H1 (cell line): ENCODE results near the gene R3HDML. TPM values are rescaled to one million over a fixed set of nuclear protein-coding genes. Genes with fewer than 3 reads are reported as not detected.

Experiments used
- CTCF ChIA-PET: fragments of 300-600 bp; sonication (Branson Sonifier 250); formaldehyde crosslinking; loops from one replicate; lab custom pipeline; 2021; ENCODE audit not compliant: partially characterized antibody; lab: Charles Lee
- POLR2A ChIA-PET: fragments of 300-600 bp; sonication (Branson Sonifier 250); formaldehyde crosslinking; loops from one replicate; lab custom pipeline; 2021; ENCODE audit warnings: inconsistent platforms; ENCODE audit not compliant: partially characterized antibody; lab: Charles Lee
- DNase-seq, 2 experiments: peaks; one replicate each; pipeline versions ENCODE4 v3.0.0 to v3.0.0-alpha.2; 2010 to 2022; ENCODE audit warnings: low spot score in 2 of 2, low read depth in 1 of 2, mixed read lengths in 1 of 2
- FAIRE-seq: peaks from 2 replicates; lab custom pipeline; 2011; peaks lifted over from hg19 to GRCh38; lab: Jason Lieb, UNC
- H2AFZ ChIP-seq: 2 replicates; pipeline ENCODE4 v1.8.1; 2012; ENCODE audit warnings: low read length, inconsistent platforms
- H2AK5ac ChIP-seq: 2 replicates; pipeline ENCODE4 v1.6.1; 2013; ENCODE audit warnings: low read depth, low read length
- H2BK120ac ChIP-seq: replicated peaks from 2 replicates; pipeline ENCODE3; 2013; ENCODE audit warnings: low read depth, low read length, inconsistent platforms
- H2BK12ac ChIP-seq: 2 replicates; pipeline ENCODE4 v1.6.1; 2013; ENCODE audit warnings: low read depth, low read length
- H2BK15ac ChIP-seq: 2 replicates; pipeline ENCODE4 v1.6.1; 2013; ENCODE audit warnings: low read length
- H2BK20ac ChIP-seq: 2 replicates; pipeline ENCODE4 v1.6.1; 2013; ENCODE audit warnings: low read length
- H2BK5ac ChIP-seq: 2 replicates; pipeline ENCODE4 v1.6.1; 2013; ENCODE audit warnings: low read depth, low read length
- H3K14ac ChIP-seq: 2 replicates; pipeline ENCODE4 v1.6.1; 2013; ENCODE audit warnings: inconsistent platforms; ENCODE audit not compliant: insufficient read length
- H3K18ac ChIP-seq: 2 replicates; pipeline ENCODE4 v1.6.1; 2013; ENCODE audit warnings: low read length; ENCODE audit errors: extremely low read depth
- H3K23ac ChIP-seq: 2 replicates; pipeline ENCODE4 v1.6.1; 2013; ENCODE audit warnings: inconsistent platforms; ENCODE audit not compliant: insufficient read length
- H3K23me2 ChIP-seq: 2 replicates; pipeline ENCODE4 v1.6.1; 2013; ENCODE audit warnings: low read depth, low read length
- H3K27ac ChIP-seq: 2 replicates; pipeline ENCODE4 v1.6.1; 2011; ENCODE audit warnings: low read depth, low read length, inconsistent platforms
- H3K27me3 ChIP-seq, 4 experiments: replicated peaks in 1 of 4; 1 replicate in 1 of 4; 2 replicates in 3 of 4; pipeline versions ENCODE4 v1.6.1 to v1.8.1; 2011 to 2013; ENCODE audit warnings: low read length in 3 of 4, mild to moderate bottlenecking in 3 of 4, inconsistent platforms in 2 of 4, mixed read lengths in 2 of 4, moderate library complexity in 1 of 4; ENCODE audit not compliant: control insufficient read depth in 3 of 4, insufficient read depth in 3 of 4; ENCODE audit errors: extremely low read depth in 1 of 4
- H3K36me3 ChIP-seq, 4 experiments: 2 replicates each; pipeline versions ENCODE4 v1.6.1 to v1.8.1; 2011 to 2013; ENCODE audit warnings: mild to moderate bottlenecking in 4 of 4, low read length in 3 of 4, moderate library complexity in 2 of 4, control low read depth in 1 of 4, inconsistent platforms in 1 of 4; ENCODE audit not compliant: insufficient read depth in 4 of 4, control insufficient read depth in 2 of 4
- H3K4ac ChIP-seq: replicated peaks from 2 replicates; pipeline ENCODE3; 2013; ENCODE audit warnings: low read length, low read depth, mixed read lengths, inconsistent platforms; ENCODE audit not compliant: insufficient read length
- H3K4me1 ChIP-seq, 4 experiments: replicated peaks in 1 of 4; 1 replicate in 1 of 4; 2 replicates in 3 of 4; pipeline versions ENCODE4 v1.6.1 to v1.8.1; 2011 to 2013; ENCODE audit warnings: low read length in 3 of 4, inconsistent platforms in 2 of 4, mixed read lengths in 1 of 4; ENCODE audit not compliant: insufficient read depth in 4 of 4, control insufficient read depth in 3 of 4
- H3K4me2 ChIP-seq, 2 experiments: 2 replicates each; pipeline versions ENCODE4 v1.6.1 to v1.8.1; 2011 to 2013; ENCODE audit warnings: low read depth in 2 of 2, low read length in 2 of 2, control low read depth in 1 of 2, inconsistent platforms in 1 of 2, mild to moderate bottlenecking in 1 of 2; ENCODE audit not compliant: insufficient read depth in 1 of 2
- H3K4me3 ChIP-seq, 4 experiments: fragments of 200-600, 300-600 bp in 1 of 4; sonication (generic), shearing (Covaris generic), sonication (Bioruptor Twin) in 1 of 4; 2 replicates each; pipeline versions ENCODE4 v1.5.1 to v1.8.1; 2011 to 2016; ENCODE audit warnings: low read length in 4 of 4, low read depth in 3 of 4, control low read depth in 2 of 4, inconsistent platforms in 2 of 4, mild to moderate bottlenecking in 2 of 4, mixed read lengths in 1 of 4, moderate library complexity in 1 of 4; ENCODE audit not compliant: insufficient read depth in 2 of 4; ENCODE audit errors: extremely low read depth in 1 of 4
- H3K56ac ChIP-seq: replicated peaks from 2 replicates; pipeline ENCODE3; 2013; ENCODE audit warnings: low read depth, mild to moderate bottlenecking, mixed read lengths, low read length, inconsistent platforms; ENCODE audit not compliant: insufficient read length
- H3K79me1 ChIP-seq: 2 replicates; pipeline ENCODE4 v1.6.1; 2013; ENCODE audit warnings: low read depth, low read length, control low read depth
- H3K79me2 ChIP-seq, 2 experiments: 2 replicates each; pipeline versions ENCODE4 v1.6.1 to v1.8.1; 2012 to 2013; ENCODE audit warnings: low read length in 2 of 2, mild to moderate bottlenecking in 2 of 2, inconsistent platforms in 1 of 2; ENCODE audit not compliant: insufficient read depth in 2 of 2, control insufficient read depth in 1 of 2
- H3K9ac ChIP-seq, 4 experiments: replicated peaks in 1 of 4; 1 replicate in 1 of 4; 2 replicates in 3 of 4; pipeline versions ENCODE4 v1.6.1 to v1.8.1; 2011 to 2013; ENCODE audit warnings: low read depth in 3 of 4, low read length in 3 of 4, control low read depth in 2 of 4, mild to moderate bottlenecking in 2 of 4, moderate library complexity in 2 of 4, inconsistent platforms in 1 of 4; ENCODE audit errors: extremely low read depth in 1 of 4
- H3K9me3 ChIP-seq, 2 experiments: 2 replicates each; pipeline versions ENCODE4 v1.6.1 to v1.8.1; 2012 to 2013; ENCODE audit warnings: mild to moderate bottlenecking in 2 of 2, moderate library complexity in 2 of 2, control low read depth in 1 of 2, inconsistent platforms in 1 of 2, low read depth in 1 of 2, low read length in 1 of 2, mixed read lengths in 1 of 2; ENCODE audit not compliant: insufficient read depth in 2 of 2
- H4K20me1 ChIP-seq, 2 experiments: replicated peaks in 1 of 2; 2 replicates each; pipeline versions ENCODE3 to v1.8.1; 2011 to 2013; ENCODE audit warnings: inconsistent platforms in 2 of 2, low read length in 2 of 2, mild to moderate bottlenecking in 1 of 2; ENCODE audit not compliant: insufficient read depth in 2 of 2, control insufficient read depth in 1 of 2
- H4K5ac ChIP-seq: 2 replicates; pipeline ENCODE4 v1.6.1; 2013; ENCODE audit warnings: low read length, low read depth, mixed read lengths, inconsistent platforms; ENCODE audit not compliant: insufficient read length
- H4K8ac ChIP-seq: 2 replicates; pipeline ENCODE4 v1.8.0; 2013; ENCODE audit warnings: mild to moderate bottlenecking, moderate library complexity, low read length, inconsistent platforms; ENCODE audit not compliant: insufficient read depth; ENCODE audit errors: extremely low read depth
- H4K91ac ChIP-seq: replicated peaks from 2 replicates; pipeline ENCODE3; 2013; ENCODE audit warnings: low read length, mixed read lengths, inconsistent platforms; ENCODE audit not compliant: insufficient read length
- ASH2L ChIP-seq: fragments of 200-600, 300-600 bp; sonication (generic); IDR thresholded peaks from one replicate; pipeline ENCODE4 v1.7.1; 2017; ENCODE audit warnings: low read length
- BACH1 ChIP-seq: IDR thresholded peaks from 2 replicates; pipeline ENCODE4 v1.6.1; 2012; ENCODE audit warnings: low read length, improper control_type of control experiment
- CBX5 ChIP-seq: fragments of 300-800, 300-1000 bp; sonication (generic); IDR thresholded peaks from 2 replicates; pipeline ENCODE4 v1.7.1; 2016; ENCODE audit warnings: antibody characterized with exemption, low read length, low read depth
- CBX8 ChIP-seq: fragments of 300-800, 300-1000 bp; sonication (generic); IDR thresholded peaks from 2 replicates; pipeline ENCODE4 v1.7.1; 2016; ENCODE audit warnings: low read depth, low read length, borderline replicate concordance
- GABPA ChIP-seq: IDR thresholded peaks from 2 replicates; pipeline ENCODE4 v1.6.1; 2011; ENCODE audit warnings: mild to moderate bottlenecking, low read length, moderate library complexity, borderline replicate concordance; ENCODE audit not compliant: insufficient read depth
- HDAC2 ChIP-seq, 2 experiments: fragments of 300-600 bp in 1 of 2; sonication (generic) in 1 of 2; IDR thresholded peaks; 2 replicates each; pipeline ENCODE4 v1.6.1; 2011 to 2012; ENCODE audit warnings: low read depth in 2 of 2, low read length in 2 of 2, mild to moderate bottlenecking in 2 of 2, moderate library complexity in 2 of 2, borderline replicate concordance in 1 of 2, inconsistent platforms in 1 of 2
- NRF1 ChIP-seq: IDR thresholded peaks from 2 replicates; pipeline ENCODE4 v1.6.1; 2011; ENCODE audit warnings: mild to moderate bottlenecking, low read depth, low read length, improper control_type of control experiment
- PHF8 ChIP-seq: fragments of 200-600 bp; sonication (generic); conservative IDR thresholded peaks from 2 replicates; pipeline ENCODE4 v1.7.1; 2012; ENCODE audit warnings: low read depth, mild to moderate bottlenecking, inconsistent platforms, low read length, moderate library complexity
- POLR2AphosphoS5 ChIP-seq: IDR thresholded peaks from 2 replicates; pipeline ENCODE4 v1.6.1; 2011; ENCODE audit warnings: low read depth, low read length
- SAP30 ChIP-seq: fragments of 300-600 bp; sonication (generic); IDR thresholded peaks from 2 replicates; pipeline ENCODE4 v1.7.1; 2012; ENCODE audit warnings: low read length, moderate library complexity, mild to moderate bottlenecking, inconsistent platforms; ENCODE audit not compliant: insufficient read depth, insufficient replicate concordance
- WGBS, 2 experiments: shearing (Covaris generic) in 1 of 2; methylation state at CpG; one replicate each; pipeline versions ENCODE4 v1.1.6 to v1.1.7; 2013 to 2015; ENCODE audit warnings: low lambda C conversion rate in 2 of 2, mixed read lengths in 2 of 2, inconsistent platforms in 1 of 2, low coverage in 1 of 2, missing lambda C conversion rate in 1 of 2; ENCODE audit not compliant: insufficient replicate concordance in 2 of 2, insufficient coverage in 1 of 2, insufficient read length in 1 of 2; ENCODE audit errors: extremely low coverage in 1 of 2, missing lambda C conversion rate in 1 of 2; 5-methylcytosine and 5-hydroxymethylcytosine counted together
- polyA plus RNA-seq, 7 experiments: library from polyadenylated mRNA; depleted of rRNA in 3 of 7; stranded (reverse) in 5 of 7; unstranded in 2 of 7; fragments of >200 nt in 5 of 7; fragments of 200-250 nt in 2 of 7; gene quantifications; 1 replicate in 5 of 7; 2 replicates in 1 of 7; 4 replicates in 1 of 7; pipeline versions ENCODE4 v1.2.1 to v1.2.3, GENCODE V29; 2011 to 2013; ENCODE audit warnings: missing spikeins in 2 of 7, mixed read lengths in 2 of 7
- total RNA-seq: library from RNA; stranded (reverse); fragmentation: NEBNext Ultra II Directional; extraction: Animal tissue kit (Norgen Biotek cat#: 25700); gene quantifications from 2 replicates; pipeline ENCODE4 v1.2.1, GENCODE V29; 2021
- TF ChIP-seq, protein P1 (sequence below): IDR thresholded peaks from 2 replicates; pipeline ENCODE4 v1.6.1; 2012; ENCODE audit warnings: inconsistent platforms

The R3HDML gene
- total and polyA plus RNA-seq, 2 of the 8 experiments (the other 6 are each of a cell fraction or from before 2014, with no cell fraction given): not detected

DNA sequence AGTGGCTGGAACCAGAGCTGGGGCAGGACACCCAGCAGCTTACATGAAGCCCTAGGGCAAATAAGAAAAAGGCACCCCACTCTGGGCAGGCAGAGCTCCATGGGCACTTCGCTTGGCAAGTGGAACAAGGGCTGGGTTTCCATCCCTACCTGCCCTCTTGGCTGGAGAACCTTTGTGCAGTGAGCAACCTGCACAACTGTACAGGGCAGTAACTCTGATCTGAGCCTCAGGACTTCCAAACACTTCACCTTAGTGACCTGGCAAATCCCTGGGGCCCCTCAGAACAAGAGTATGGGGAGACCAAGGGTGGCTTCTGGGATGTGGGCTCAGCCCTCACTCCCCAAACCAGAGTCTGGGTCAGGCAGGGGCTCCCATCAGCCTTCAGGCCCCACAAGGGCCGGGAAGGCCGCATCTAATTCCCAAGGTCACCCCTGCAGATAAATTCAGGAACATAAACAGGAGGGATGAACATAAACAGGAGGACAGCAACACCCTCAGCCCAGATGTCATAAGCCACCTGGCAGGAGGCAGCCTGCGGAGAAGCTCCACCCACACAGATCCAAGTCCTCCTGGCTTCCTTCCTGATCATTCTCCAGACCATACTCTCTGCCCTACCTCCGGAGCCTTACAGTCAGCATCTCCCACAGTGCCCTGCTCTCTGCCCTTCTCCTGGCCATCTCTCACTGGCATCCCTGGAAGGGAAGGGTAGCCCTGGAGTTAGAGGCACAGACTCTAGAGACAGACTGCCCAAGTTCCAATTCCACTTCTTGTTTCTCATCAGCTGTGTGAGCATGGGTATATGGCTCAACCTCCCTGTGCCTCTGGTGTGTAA is 56.1 kb downstream of the R3HDML start:
- H3K27ac ChIP-seq: no peak overlapping the region
- H3K23ac ChIP-seq: no peak overlapping the region
- peak overlapping the region; percentile 83; the same call in 1 of the 2 replicates for H2AFZ ChIP-seq
- POLR2A ChIA-PET: no interaction called here
- no peak overlapping the region for H4K5ac ChIP-seq
- no peaks in the 10 kb centered on the region for H3K79me2 ChIP-seq
- H3K79me1 ChIP-seq: no peaks in the 10 kb centered on the region
- no peak overlapping the region for H2BK15ac ChIP-seq
- DNase-seq (no peak), FAIRE-seq (no peak)
- H3K36me3 ChIP-seq: no peaks in the 10 kb centered on the region
- no peak overlapping the region for H3K14ac ChIP-seq
- no peaks in the 10 kb centered on the region for H3K23me2 ChIP-seq
- H3K4me3 ChIP-seq: no peak overlapping the region
- H3K27me3 ChIP-seq: peaks cover 0 to 4% (median 0%) of the 10 kb centered on the region in 4 experiments; a peak in 3 of 7 replicates
- H3K56ac ChIP-seq: no peak overlapping the region
- no peak overlapping the region for H3K4ac ChIP-seq
- H2BK20ac ChIP-seq: no peak overlapping the region
- no peak overlapping the region for H4K8ac ChIP-seq
- no peaks in the 10 kb centered on the region for H3K9me3 ChIP-seq
- no peak overlapping the region for H3K4me2 ChIP-seq
- H2BK12ac ChIP-seq: no peak overlapping the region
- CTCF ChIA-PET: interaction anchor here (0.5 to 1.6 kb wide), 5 partner anchors 10 to 112 kb away, joined by 3 to 4 read pairs (median 3); no protein-coding TSS in a partner anchor
- no peaks in the 10 kb centered on the region for H4K20me1 ChIP-seq
- no peak overlapping the region for H2AK5ac ChIP-seq
- H2BK5ac ChIP-seq: no peak overlapping the region
- no peak overlapping the region for H4K91ac ChIP-seq
- WGBS, 2 experiments: 99% methylated on average over 5 of the region's 5 CpGs; no CpG with 5 or more reads in 1 of the 2 experiments
- peaks cover 0 to 5% (median 2%) of the 10 kb centered on the region in 4 experiments; a peak in 3 of 7 replicates for H3K4me1 ChIP-seq
- H3K9ac ChIP-seq: no peak overlapping the region
- no peak overlapping the region for H2BK120ac ChIP-seq
- H3K18ac ChIP-seq: no peak overlapping the region
- TF ChIP-seq CBX8 (no peak), BACH1 (no peak), SAP30 (no peak), POLR2AphosphoS5 (no peak), PHF8 (no peak), GABPA (no peak), ASH2L (no peak), CBX5 (no peak), HDAC2 (IDR thresholded peaks at IDR 0.05; ENCODE audit: borderline replicate concordance in 1 of 2, low read depth in 2 of 2, low read length in 2 of 2) (no peak), NRF1 (no peak)
- TF ChIP-seq, protein P1, sequence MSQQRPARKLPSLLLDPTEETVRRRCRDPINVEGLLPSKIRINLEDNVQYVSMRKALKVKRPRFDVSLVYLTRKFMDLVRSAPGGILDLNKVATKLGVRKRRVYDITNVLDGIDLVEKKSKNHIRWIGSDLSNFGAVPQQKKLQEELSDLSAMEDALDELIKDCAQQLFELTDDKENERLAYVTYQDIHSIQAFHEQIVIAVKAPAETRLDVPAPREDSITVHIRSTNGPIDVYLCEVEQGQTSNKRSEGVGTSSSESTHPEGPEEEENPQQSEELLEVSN: no peak
